Measurements from ENCODE around the gene CFHR4.

CFHR4 gene

GRCh38 chr1:196858811-196859210 is 29.0 kb upstream of the CFHR4 start:
- no peaks in the 10 kb centered on the region for H3K4me1 ChIP-seq (ENCODE audit: control insufficient read depth, low read length)

GRCh38 chr1:196860323-196860884 is 27.4 kb upstream of the CFHR4 start:
- H3K4me3 ChIP-seq (ENCODE audit: low read length), result no peak overlapping the region
- H3K27ac ChIP-seq (ENCODE audit: low read depth, low read length), result no peak overlapping the region
- H3K27me3 ChIP-seq (ENCODE audit: control insufficient read depth, low read length), result no peaks in the 10 kb centered on the region
- TF ChIP-seq EZH2phosphoT487 (IDR thresholded peaks at IDR 0.05; ENCODE audit: borderline replicate concordance, low read length) (no peak), CTCF (IDR thresholded peaks at IDR 0.05; ENCODE audit: low read depth, low read length, poor library complexity, severe bottlenecking) (no peak)
- no peaks in the 10 kb centered on the region for H4K20me1 ChIP-seq (ENCODE audit: control insufficient read depth, insufficient read depth, low read depth, low read length)
- no peak overlapping the region for H3K4me2 ChIP-seq (ENCODE audit: low read length)
- H3K79me2 ChIP-seq (ENCODE audit: control insufficient read depth, low read length), result no peaks in the 10 kb centered on the region
- no peaks in the 10 kb centered on the region for H3F3A ChIP-seq (ENCODE audit: control insufficient read depth, insufficient read depth)
- no peaks in the 10 kb centered on the region for H3K4me1 ChIP-seq (ENCODE audit: control insufficient read depth, low read length)
- no peaks in the 10 kb centered on the region for H3K9me3 ChIP-seq (ENCODE audit: control insufficient read depth, insufficient read depth, low read length)
- no peaks in the 10 kb centered on the region for H3K9me2 ChIP-seq (replicated peaks; ENCODE audit: control insufficient read depth, low read length)
- no peaks in the 10 kb centered on the region for H3K36me3 ChIP-seq (ENCODE audit: control insufficient read depth, low read length)

More at GRCh38 chr1:196858811-196859210, 29.0 kb upstream of the CFHR4 start:
- no peaks in the 10 kb centered on the region for H3K27me3 ChIP-seq (ENCODE audit: control insufficient read depth, low read length)
- H3K9me2 ChIP-seq (replicated peaks; ENCODE audit: control insufficient read depth, low read length), result no peaks in the 10 kb centered on the region
- no peaks in the 10 kb centered on the region for H3K79me2 ChIP-seq (ENCODE audit: control insufficient read depth, low read length)
- H3F3A ChIP-seq (ENCODE audit: control insufficient read depth, insufficient read depth), result no peaks in the 10 kb centered on the region
- H3K9me3 ChIP-seq (ENCODE audit: control insufficient read depth, insufficient read depth, low read length), result no peaks in the 10 kb centered on the region
- H3K36me3 ChIP-seq (ENCODE audit: control insufficient read depth, low read length), result no peaks in the 10 kb centered on the region
- no peak overlapping the region for H3K27ac ChIP-seq (ENCODE audit: low read depth, low read length)
- TF ChIP-seq EZH2phosphoT487 (IDR thresholded peaks at IDR 0.05; ENCODE audit: borderline replicate concordance, low read length) (no peak), CTCF (IDR thresholded peaks at IDR 0.05; ENCODE audit: low read depth, low read length, poor library complexity, severe bottlenecking) (no peak)
- H3K4me3 ChIP-seq (ENCODE audit: low read length), result no peak overlapping the region
- H3K4me2 ChIP-seq (ENCODE audit: low read length), result no peak overlapping the region
- no peaks in the 10 kb centered on the region for H4K20me1 ChIP-seq (ENCODE audit: control insufficient read depth, insufficient read depth, low read depth, low read length)

- Histone ChIP-seq H3K9me2 (replicated peaks; ENCODE audit: control insufficient read depth, low read length) (no peaks in the 10 kb centered on the region), H3K9me3 (ENCODE audit: control insufficient read depth, insufficient read depth, low read length) (no peaks in the 10 kb centered on the region), H3K4me3 (ENCODE audit: low read length) (no peak overlapping the region), H3K4me2 (ENCODE audit: low read length) (no peak overlapping the region), H3K4me1 (ENCODE audit: control insufficient read depth, low read length) (no peaks in the 10 kb centered on the region), H3K79me2 (ENCODE audit: control insufficient read depth, low read length) (no peaks in the 10 kb centered on the region), H3K36me3 (ENCODE audit: control insufficient read depth, low read length) (no peaks in the 10 kb centered on the region), H3K27me3 (ENCODE audit: control insufficient read depth, low read length) (no peaks in the 10 kb centered on the region), H3K27ac (ENCODE audit: low read depth, low read length) (no peak overlapping the region), H3F3A (ENCODE audit: control insufficient read depth, insufficient read depth) (no peaks in the 10 kb centered on the region), H4K20me1 (ENCODE audit: control insufficient read depth, insufficient read depth, low read depth, low read length) (no peaks in the 10 kb centered on the region)
- no peak for TF ChIP-seq CTCF (IDR thresholded peaks at IDR 0.05; ENCODE audit: low read depth, low read length, poor library complexity, severe bottlenecking)
These were observed 26.4 kb upstream of the CFHR4 start for GRCh38 chr1:196861429-196861828.

Data from DOHH2 (cell line).